K562 (cell line): ENCODE data around the gene MOSPD3. TPM values are rescaled to one million over a fixed set of nuclear protein-coding genes. Genes with fewer than 3 reads are reported as not detected.
A peak's percentile ranks its signal among the peaks of the same experiment; 100 is the strongest.

Experiments used
- ATAC-seq: fragments of 200-7000 bp; cut with Tn5 transposase; 3 replicates; pipeline ENCODE4 v1.9.1; 2020; ENCODE audit warnings: moderate library complexity
- BruUV-seq: library from RNA; stranded (reverse); fragments of 400-500 nt; replicated peaks from 2 replicates; lab custom pipeline; 2021; lab: Mats Ljungman, UMichigan
- CTCF ChIA-PET: fragments of 300-600 bp; formaldehyde crosslinking; extraction: SDS; loops from one replicate; lab custom pipeline; 2021; ENCODE audit warnings: low intra/inter-chr PET ratio; lab: Yijun Ruan, JAX
- POLR2A ChIA-PET: fragments of 300-600, 350-650 bp; sonication (Branson Sonifier 250); formaldehyde crosslinking; extraction: SDS; loops from one replicate; lab custom pipeline; 2021; ENCODE audit warnings: antibody characterized with exemption, inconsistent platforms; lab: Yijun Ruan, JAX
- DNase-seq, 4 experiments: peaks; one replicate each; pipeline versions ENCODE4 v3.0.0 to v3.0.0-alpha.2; 2011 to 2018; ENCODE audit warnings: low spot score in 3 of 4, mixed read lengths in 3 of 4; ENCODE audit errors: extremely low read depth in 1 of 4
- FAIRE-seq: peaks from 2 replicates; lab custom pipeline; 2011; peaks lifted over from hg19 to GRCh38; lab: Jason Lieb, UNC
- H2AFZ ChIP-seq: 2 replicates; pipeline ENCODE4 v1.6.0; 2011; ENCODE audit warnings: low read depth, low read length, control low read depth, inconsistent platforms
- H3K27ac ChIP-seq: fragments of 200-600 bp; 3 replicates; pipeline ENCODE4 v1.8.0; 2011; ENCODE audit warnings: low read depth, mild to moderate bottlenecking, control low read depth, inconsistent platforms, low read length, moderate library complexity, mixed read lengths; ENCODE audit errors: extremely low read depth
- H3K27me3 ChIP-seq, 2 experiments: fragments of 300-600 bp in 1 of 2; 2 replicates in 1 of 2; 3 replicates in 1 of 2; pipeline versions ENCODE4 v1.6.0 to v1.8.0; 2011; ENCODE audit warnings: inconsistent platforms in 2 of 2, low read length in 2 of 2, mild to moderate bottlenecking in 1 of 2, mixed read lengths in 1 of 2, moderate library complexity in 1 of 2; ENCODE audit not compliant: control insufficient read depth in 2 of 2, insufficient read depth in 2 of 2
- H3K36me3 ChIP-seq: fragments of 300-600 bp; 3 replicates; pipeline ENCODE4 v1.8.0; 2011; ENCODE audit warnings: mild to moderate bottlenecking, low read length, inconsistent platforms; ENCODE audit not compliant: control insufficient read depth, insufficient read depth
- H3K4me1 ChIP-seq, 2 experiments: fragments of 200-600 bp in 1 of 2; replicated peaks in 1 of 2; 2 replicates in 1 of 2; 3 replicates in 1 of 2; pipeline versions ENCODE4 v1.5.1 to v1.8.0; 2011; ENCODE audit warnings: inconsistent platforms in 2 of 2, low read length in 2 of 2, mild to moderate bottlenecking in 1 of 2, mixed read lengths in 1 of 2, moderate library complexity in 1 of 2; ENCODE audit not compliant: control insufficient read depth in 2 of 2, insufficient read depth in 2 of 2
- H3K4me2 ChIP-seq: 2 replicates; pipeline ENCODE4 v1.6.1; 2011; ENCODE audit warnings: low read length, control low read depth, inconsistent platforms, mixed read lengths; ENCODE audit not compliant: insufficient read depth
- H3K4me3 ChIP-seq: fragments of 200-600 bp; sonication (generic), shearing (Covaris generic); 2 replicates; pipeline ENCODE4 v1.5.1; 2016; ENCODE audit warnings: control low read depth, inconsistent platforms
- H3K79me2 ChIP-seq: fragments of 200-600 bp; 3 replicates; pipeline ENCODE4 v1.8.0; 2011; ENCODE audit warnings: low read length, inconsistent platforms; ENCODE audit not compliant: control insufficient read depth, insufficient read depth
- H3K9ac ChIP-seq, 2 experiments: 2 replicates each; pipeline versions ENCODE4 v1.6.0 to v1.6.1; 2011; ENCODE audit warnings: low read depth in 2 of 2, low read length in 2 of 2, control low read depth in 1 of 2, inconsistent platforms in 1 of 2, mild to moderate bottlenecking in 1 of 2, mixed read lengths in 1 of 2; ENCODE audit not compliant: insufficient read depth in 1 of 2
- H3K9me1 ChIP-seq: one replicate; pipeline ENCODE4 v1.6.0; 2011; ENCODE audit warnings: inconsistent platforms, mild to moderate bottlenecking, low read length, moderate library complexity; ENCODE audit not compliant: control insufficient read depth, insufficient read depth
- H3K9me3 ChIP-seq: replicated peaks from 2 replicates; pipeline ENCODE4 v1.5.1; 2011; ENCODE audit warnings: low read depth, low read length, inconsistent platforms; ENCODE audit not compliant: control insufficient read depth, insufficient read depth
- H4K20me1 ChIP-seq: replicated peaks from 2 replicates; pipeline ENCODE4 v1.6.1; 2011; ENCODE audit warnings: low read length, inconsistent platforms, mixed read lengths; ENCODE audit not compliant: control insufficient read depth, insufficient read depth
- CBFA2T3 ChIP-seq: fragments of 450-650 bp; IDR thresholded peaks from 2 replicates; pipeline ENCODE4 v1.6.1; 2017
- EZH2 ChIP-seq: IDR thresholded peaks from 2 replicates; pipeline ENCODE4 v1.6.1; 2012; ENCODE audit warnings: low read depth, mild to moderate bottlenecking, inconsistent platforms, low read length, borderline replicate concordance
- MCM2 ChIP-seq: fragments of 450-650 bp; IDR thresholded peaks from 2 replicates; pipeline ENCODE4 v1.6.1; 2017; ENCODE audit warnings: low read depth, mild to moderate bottlenecking
- PCBP2 ChIP-seq: fragments of 200-400 bp; formaldehyde crosslinking; IDR thresholded peaks from 2 replicates; pipeline ENCODE4 v1.6.1; 2018; ENCODE audit warnings: low read length, low read depth, mild to moderate bottlenecking, moderate library complexity; ENCODE audit not compliant: poor library complexity, severe bottlenecking
- POLR2A ChIP-seq: fragments of 450-650 bp; conservative IDR thresholded peaks from 2 replicates; pipeline ENCODE4 v1.6.1; 2016
- POLR2B ChIP-seq: fragments of 450-650 bp; IDR thresholded peaks from 2 replicates; pipeline ENCODE4 v1.6.1; 2018; ENCODE audit warnings: low read depth; ENCODE audit not compliant: partially characterized antibody
- PTBP1 ChIP-seq: fragments of 200-400 bp; formaldehyde crosslinking; IDR thresholded peaks from 2 replicates; pipeline ENCODE4 v1.6.1; 2017; ENCODE audit warnings: low read depth, low read length
- RFX5 ChIP-seq: IDR thresholded peaks from 2 replicates; pipeline ENCODE4 v1.6.1; 2011; ENCODE audit warnings: low read depth, mild to moderate bottlenecking, improper control_type of control experiment, low read length
- SUPT5H ChIP-seq: fragments of 450-650 bp; IDR thresholded peaks from 2 replicates; pipeline ENCODE4 v1.6.1; 2016
- YBX1 ChIP-seq: fragments of 450-650 bp; IDR thresholded peaks from 2 replicates; pipeline ENCODE4 v1.7.1; 2016; ENCODE audit warnings: mild to moderate bottlenecking
- WGBS: fragments of 100-300 bp; shearing (Covaris generic); methylation state at CpG from one replicate; pipeline ENCODE4 v1.1.6; 2016; ENCODE audit warnings: low coverage, mixed read lengths; ENCODE audit not compliant: insufficient coverage; ENCODE audit errors: missing lambda C conversion rate; 5-methylcytosine and 5-hydroxymethylcytosine counted together
- in situ Hi-C: fragments of 300-500 bp; cut with MboI; formaldehyde crosslinking; loops from 4 replicates; pipeline ENCODE4 v1.15.0; 2018; ENCODE audit warnings: inconsistent platforms, mixed read lengths
- intact Hi-C: fragments of 100-400 bp; cut with micrococcal nuclease; formaldehyde crosslinking; loops from 2 replicates; pipeline ENCODE4 v1.14.2; 2022
- polyA plus RNA-seq, 8 experiments: library from polyadenylated mRNA; depleted of rRNA in 4 of 8; stranded (reverse) in 5 of 8; unstranded in 3 of 8; fragments of >200 nt; fragmentation: Nextera tagmentation in 2 of 8; fragmentation: Illumina TruSeq in 1 of 8; extraction: Ambion mirVana in 2 of 8; extraction: Trizol in 1 of 8; gene quantifications; 2 replicates each; pipeline versions ENCODE4 v1.2.1 to v1.2.3, GENCODE V29; 2011 to 2014; ENCODE audit warnings: inconsistent platforms in 1 of 8, missing spikeins in 1 of 8
- total RNA-seq, 7 experiments: library from RNA; depleted of rRNA in 6 of 7; stranded (reverse); fragments of >200 nt in 6 of 7; fragmentation: Illumina TruSeq in 2 of 7; extraction: Trizol in 2 of 7; gene quantifications; 2 replicates each; pipeline versions ENCODE4 v1.2.1 to v1.2.3, GENCODE V29; 2011 to 2021; ENCODE audit warnings: low replicate concordance in 1 of 7
- TF ChIP-seq, protein P1 (sequence below): fragments of 450-650 bp; IDR thresholded peaks from 2 replicates; pipeline ENCODE4 v1.6.1; 2016; ENCODE audit warnings: borderline replicate concordance
- TF ChIP-seq, protein P2 (sequence below): sonication (generic); formaldehyde crosslinking; IDR thresholded peaks from 2 replicates; pipeline ENCODE4 v1.8.1; 2023; ENCODE audit warnings: mild to moderate bottlenecking, missing genetic modification reagents, moderate library complexity
- TF ChIP-seq, protein P3 (sequence below): fragments of 450-650 bp; IDR thresholded peaks from 2 replicates; pipeline ENCODE4 v1.6.1; 2017; ENCODE audit warnings: mild to moderate bottlenecking, moderate library complexity
- TF ChIP-seq, protein P4 (sequence below): IDR thresholded peaks from 3 replicates; pipeline ENCODE4 v1.6.1; 2011; ENCODE audit warnings: borderline replicate concordance, mild to moderate bottlenecking; ENCODE audit not compliant: insufficient read length, insufficient read depth
- TF ChIP-seq, protein P5 (sequence below): fragments of 250-450 bp; sonication (Bioruptor Pico); IDR thresholded peaks from 2 replicates; pipeline ENCODE4 v1.8.0; 2021; ENCODE audit warnings: moderate library complexity, mild to moderate bottlenecking, inconsistent platforms

Gene MOSPD3
- total and polyA plus RNA-seq, 9 of the 15 experiments (the other 6 are each of a cell fraction or from before 2014, with no cell fraction given), result 1.4 to 32.1 (median 7.3) TPM

DNA sequence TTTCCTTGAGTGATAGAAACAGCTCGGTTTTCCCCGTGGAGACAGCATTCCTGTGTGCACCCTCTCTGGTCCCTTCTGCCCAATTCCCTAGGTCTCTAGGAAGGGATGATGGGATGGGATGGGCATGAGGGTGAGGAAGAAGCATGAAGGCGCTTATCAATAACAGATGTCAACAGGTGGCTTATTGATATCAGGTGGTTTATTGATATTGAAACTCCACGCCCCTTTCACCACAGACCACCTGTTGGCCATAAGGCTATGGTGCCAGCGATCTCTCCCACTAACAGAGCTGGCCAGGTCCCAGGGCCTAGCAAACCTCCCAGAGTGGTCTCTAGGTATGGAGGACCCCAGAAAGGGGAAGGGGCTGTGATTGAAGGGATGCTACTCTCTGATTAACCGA lies 7.9 kb downstream of the MOSPD3 start:
- POLR2A ChIA-PET, result interaction anchor here (0.6 to 7.0 kb wide), 5 partner anchors 6 to 1623 kb away, joined by 3 to 54 read pairs (median 4); partner anchors contain the start of gene MOSPD3

More for the DNA sequence above, 7.9 kb downstream of the MOSPD3 start:
- intact Hi-C loops, result no loop called here
- Histone ChIP-seq H3K4me3 (no peak overlapping the region), H3K36me3 (peaks cover 23% of the 10 kb centered on the region; the same call in 2 of the 3 replicates), H3K4me2 (no peak overlapping the region), H3K27ac (no peak overlapping the region), H3K27me3 (no peaks in the 10 kb centered on the region), H3K9me3 (no peaks in the 10 kb centered on the region), H3K4me1 (peaks cover 10 to 16% of the 10 kb centered on the region in 2 experiments; a peak in 4 of 5 replicates), H3K9ac (no peak overlapping the region), H3K9me1 (no peaks in the 10 kb centered on the region), H3K79me2 (no peaks in the 10 kb centered on the region), H4K20me1 (no peaks in the 10 kb centered on the region), H2AFZ (no peak overlapping the region)
- FAIRE-seq (no peak), ATAC-seq (no peak), DNase-seq (no peak)
- in situ Hi-C loops, result no loop called here
- WGBS, result 79% methylated on average over 6 of the region's 6 CpGs
- CTCF ChIA-PET, result no interaction called here
- no TSS peak for BruUV-seq
- peak; percentile 53 for TF ChIP-seq POLR2B
- TF ChIP-seq PTBP1, result no peak
- TF ChIP-seq CBFA2T3, result no peak
- no peak for TF ChIP-seq YBX1
- TF ChIP-seq, protein P1, sequence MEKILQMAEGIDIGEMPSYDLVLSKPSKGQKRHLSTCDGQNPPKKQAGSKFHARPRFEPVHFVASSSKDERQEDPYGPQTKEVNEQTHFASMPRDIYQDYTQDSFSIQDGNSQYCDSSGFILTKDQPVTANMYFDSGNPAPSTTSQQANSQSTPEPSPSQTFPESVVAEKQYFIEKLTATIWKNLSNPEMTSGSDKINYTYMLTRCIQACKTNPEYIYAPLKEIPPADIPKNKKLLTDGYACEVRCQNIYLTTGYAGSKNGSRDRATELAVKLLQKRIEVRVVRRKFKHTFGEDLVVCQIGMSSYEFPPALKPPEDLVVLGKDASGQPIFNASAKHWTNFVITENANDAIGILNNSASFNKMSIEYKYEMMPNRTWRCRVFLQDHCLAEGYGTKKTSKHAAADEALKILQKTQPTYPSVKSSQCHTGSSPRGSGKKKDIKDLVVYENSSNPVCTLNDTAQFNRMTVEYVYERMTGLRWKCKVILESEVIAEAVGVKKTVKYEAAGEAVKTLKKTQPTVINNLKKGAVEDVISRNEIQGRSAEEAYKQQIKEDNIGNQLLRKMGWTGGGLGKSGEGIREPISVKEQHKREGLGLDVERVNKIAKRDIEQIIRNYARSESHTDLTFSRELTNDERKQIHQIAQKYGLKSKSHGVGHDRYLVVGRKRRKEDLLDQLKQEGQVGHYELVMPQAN, result no peak
- TF ChIP-seq RFX5, result no peak
- TF ChIP-seq MCM2, result no peak
- peak; percentile 37; the same call in 1 of the 2 replicates for TF ChIP-seq POLR2A
- TF ChIP-seq EZH2, result no peak
- TF ChIP-seq, protein P2, sequence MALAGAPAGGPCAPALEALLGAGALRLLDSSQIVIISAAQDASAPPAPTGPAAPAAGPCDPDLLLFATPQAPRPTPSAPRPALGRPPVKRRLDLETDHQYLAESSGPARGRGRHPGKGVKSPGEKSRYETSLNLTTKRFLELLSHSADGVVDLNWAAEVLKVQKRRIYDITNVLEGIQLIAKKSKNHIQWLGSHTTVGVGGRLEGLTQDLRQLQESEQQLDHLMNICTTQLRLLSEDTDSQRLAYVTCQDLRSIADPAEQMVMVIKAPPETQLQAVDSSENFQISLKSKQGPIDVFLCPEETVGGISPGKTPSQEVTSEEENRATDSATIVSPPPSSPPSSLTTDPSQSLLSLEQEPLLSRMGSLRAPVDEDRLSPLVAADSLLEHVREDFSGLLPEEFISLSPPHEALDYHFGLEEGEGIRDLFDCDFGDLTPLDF, result no peak
- no peak for TF ChIP-seq PCBP2
- TF ChIP-seq, protein P3, sequence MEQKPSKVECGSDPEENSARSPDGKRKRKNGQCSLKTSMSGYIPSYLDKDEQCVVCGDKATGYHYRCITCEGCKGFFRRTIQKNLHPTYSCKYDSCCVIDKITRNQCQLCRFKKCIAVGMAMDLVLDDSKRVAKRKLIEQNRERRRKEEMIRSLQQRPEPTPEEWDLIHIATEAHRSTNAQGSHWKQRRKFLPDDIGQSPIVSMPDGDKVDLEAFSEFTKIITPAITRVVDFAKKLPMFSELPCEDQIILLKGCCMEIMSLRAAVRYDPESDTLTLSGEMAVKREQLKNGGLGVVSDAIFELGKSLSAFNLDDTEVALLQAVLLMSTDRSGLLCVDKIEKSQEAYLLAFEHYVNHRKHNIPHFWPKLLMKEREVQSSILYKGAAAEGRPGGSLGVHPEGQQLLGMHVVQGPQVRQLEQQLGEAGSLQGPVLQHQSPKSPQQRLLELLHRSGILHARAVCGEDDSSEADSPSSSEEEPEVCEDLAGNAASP, result no peak
- TF ChIP-seq, protein P4, sequence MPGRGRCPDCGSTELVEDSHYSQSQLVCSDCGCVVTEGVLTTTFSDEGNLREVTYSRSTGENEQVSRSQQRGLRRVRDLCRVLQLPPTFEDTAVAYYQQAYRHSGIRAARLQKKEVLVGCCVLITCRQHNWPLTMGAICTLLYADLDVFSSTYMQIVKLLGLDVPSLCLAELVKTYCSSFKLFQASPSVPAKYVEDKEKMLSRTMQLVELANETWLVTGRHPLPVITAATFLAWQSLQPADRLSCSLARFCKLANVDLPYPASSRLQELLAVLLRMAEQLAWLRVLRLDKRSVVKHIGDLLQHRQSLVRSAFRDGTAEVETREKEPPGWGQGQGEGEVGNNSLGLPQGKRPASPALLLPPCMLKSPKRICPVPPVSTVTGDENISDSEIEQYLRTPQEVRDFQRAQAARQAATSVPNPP, result no peak
- TF ChIP-seq, protein P5, sequence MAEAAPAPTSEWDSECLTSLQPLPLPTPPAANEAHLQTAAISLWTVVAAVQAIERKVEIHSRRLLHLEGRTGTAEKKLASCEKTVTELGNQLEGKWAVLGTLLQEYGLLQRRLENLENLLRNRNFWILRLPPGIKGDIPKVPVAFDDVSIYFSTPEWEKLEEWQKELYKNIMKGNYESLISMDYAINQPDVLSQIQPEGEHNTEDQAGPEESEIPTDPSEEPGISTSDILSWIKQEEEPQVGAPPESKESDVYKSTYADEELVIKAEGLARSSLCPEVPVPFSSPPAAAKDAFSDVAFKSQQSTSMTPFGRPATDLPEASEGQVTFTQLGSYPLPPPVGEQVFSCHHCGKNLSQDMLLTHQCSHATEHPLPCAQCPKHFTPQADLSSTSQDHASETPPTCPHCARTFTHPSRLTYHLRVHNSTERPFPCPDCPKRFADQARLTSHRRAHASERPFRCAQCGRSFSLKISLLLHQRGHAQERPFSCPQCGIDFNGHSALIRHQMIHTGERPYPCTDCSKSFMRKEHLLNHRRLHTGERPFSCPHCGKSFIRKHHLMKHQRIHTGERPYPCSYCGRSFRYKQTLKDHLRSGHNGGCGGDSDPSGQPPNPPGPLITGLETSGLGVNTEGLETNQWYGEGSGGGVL (CRISPR knock-in tag), result no peak
- no peak for TF ChIP-seq SUPT5H
